Testis (tissue), 2 donors: ENCODE results near the gene SLC24A3.

Experiments
- CTCF ChIP-seq, 3 experiments: fragments of 450-650 bp in 2 of 3; fragments of 200-600 bp in 1 of 3; sonication (generic) in 1 of 3; IDR thresholded peaks; one replicate each; pipeline ENCODE4 v1.5.1; 2016 to 2019; ENCODE audit warnings: antibody characterized with exemption in 3 of 3, mild to moderate bottlenecking in 2 of 3, moderate library complexity in 1 of 3
- POLR2A ChIP-seq: fragments of 450-650 bp; IDR thresholded peaks from one replicate; pipeline ENCODE4 v1.6.1; 2017; ENCODE audit warnings: antibody characterized with exemption, mild to moderate bottlenecking, moderate library complexity

GRCh38 chr20:19260412-19261090 lies 48.1 kb downstream of the SLC24A3 start:
- no peak for TF ChIP-seq CTCF (IDR thresholded peaks at IDR 0.05)
- TF ChIP-seq POLR2A: no peak
